Gastroesophageal sphincter (tissue), 3 donors: ENCODE data around the gene CDCP2.

Source experiments
- CTCF ChIP-seq, 4 experiments: fragments of 200-600 bp in 2 of 4; fragments of 450-650 bp in 2 of 4; sonication (generic) in 1 of 4; IDR thresholded peaks; one replicate each; pipeline ENCODE4 v1.5.1; 2017 to 2019; ENCODE audit warnings: antibody characterized with exemption in 4 of 4, mild to moderate bottlenecking in 2 of 4, moderate library complexity in 2 of 4
- EP300 ChIP-seq: sonication (generic); formaldehyde crosslinking; IDR thresholded peaks from one replicate; pipeline ENCODE4 v1.6.1; 2017; ENCODE audit warnings: antibody characterized with exemption, mild to moderate bottlenecking
- POLR2A ChIP-seq, 2 donors: fragments of 450-650 bp; IDR thresholded peaks; one replicate each; pipeline ENCODE4 v1.6.1; 2017; ENCODE audit warnings: antibody characterized with exemption in 2 of 2, mild to moderate bottlenecking in 2 of 2, moderate library complexity in 1 of 2
- POLR2AphosphoS5 ChIP-seq: sonication (generic); formaldehyde crosslinking; IDR thresholded peaks from one replicate; pipeline ENCODE4 v1.6.1; 2017; ENCODE audit warnings: antibody characterized with exemption

GRCh38 chr1:54132495-54132894 lies 20.3 kb downstream of the CDCP2 start:
- no peak for TF ChIP-seq CTCF (IDR thresholded peaks at IDR 0.05)
- TF ChIP-seq POLR2A (IDR thresholded peaks at IDR 0.05): no peak
- no peak for TF ChIP-seq EP300
- no peak for TF ChIP-seq POLR2AphosphoS5
